HG02678 (cell line): ENCODE data around the gene ZNF212.
A peak's percentile ranks its signal among the peaks of the same experiment; 100 is the strongest.

Experiments
- ATAC-seq: cut with Tn5 transposase; IDR thresholded peaks from one replicate; pipeline ENCODE4 v1.9.1; 2021; ENCODE audit warnings: mild to moderate bottlenecking, moderate library complexity; ENCODE audit not compliant: unreplicated experiment

ZNF212 gene

DNA sequence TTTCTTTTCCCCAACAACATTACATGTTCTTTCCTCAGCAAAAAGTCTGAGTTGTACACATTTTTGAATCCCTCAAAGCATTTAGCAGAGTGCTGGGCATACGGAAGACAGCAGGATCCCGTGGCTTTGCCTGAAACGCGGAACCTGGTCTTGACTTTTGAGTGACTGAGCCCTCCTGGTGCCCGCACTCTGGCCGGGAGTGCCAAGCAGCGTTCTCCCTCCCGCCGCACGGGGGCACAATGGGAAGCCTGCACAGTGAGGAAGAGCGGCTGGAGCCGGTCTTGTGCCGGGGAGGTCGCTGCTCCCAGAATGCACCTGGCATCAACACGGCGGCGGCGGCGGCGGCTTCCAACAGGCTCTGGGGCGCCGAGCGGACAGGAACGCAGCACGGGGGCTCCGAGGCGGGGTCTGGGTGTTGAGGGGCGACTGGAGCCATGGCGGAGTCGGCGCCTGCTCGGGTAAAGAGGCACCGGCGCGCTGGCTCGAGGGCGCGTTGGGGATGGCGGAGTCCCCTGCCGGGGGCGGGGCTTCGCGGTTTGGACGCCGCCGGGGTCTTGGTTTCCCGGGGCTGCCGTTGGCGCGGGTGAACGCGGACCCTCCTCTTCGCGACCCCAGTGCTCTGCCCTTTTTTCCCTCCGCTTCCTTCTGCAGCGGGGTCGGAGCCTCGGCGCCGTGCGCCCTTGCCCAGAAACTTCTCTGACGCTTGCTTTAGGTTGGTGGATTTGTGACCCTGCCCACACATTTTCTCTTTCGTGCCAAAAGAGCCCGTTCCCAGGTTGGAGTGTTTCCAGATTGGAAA, at the start of gene ZNF212:
ZNF212 (plus strand) TSS at position 307 of the 799 bp plus-strand sequence; CDS start at position 435, 128 bp downstream.
- ATAC-seq: peak; percentile 100

DNA sequence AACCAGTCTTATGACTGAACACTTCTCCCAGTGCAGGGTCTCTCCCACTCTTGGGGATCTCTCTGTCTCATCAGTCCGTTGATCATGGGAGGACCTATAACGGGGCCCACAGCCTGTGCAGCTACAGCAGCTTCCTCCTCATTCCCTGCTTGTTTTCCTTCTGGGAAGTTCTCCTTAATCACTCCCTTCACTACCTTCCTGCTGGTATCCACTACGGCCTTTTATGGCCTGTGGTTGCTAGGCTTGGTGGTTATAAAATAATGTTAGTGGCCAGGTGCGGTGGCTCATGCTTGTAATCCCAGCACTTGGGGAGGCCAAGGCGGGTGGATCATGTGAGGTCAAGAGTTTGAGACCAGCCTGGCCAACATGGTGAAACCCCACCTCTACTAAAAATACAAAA, 47.6 kb upstream of the ZNF212 start:
- ATAC-seq: no peak

DNA sequence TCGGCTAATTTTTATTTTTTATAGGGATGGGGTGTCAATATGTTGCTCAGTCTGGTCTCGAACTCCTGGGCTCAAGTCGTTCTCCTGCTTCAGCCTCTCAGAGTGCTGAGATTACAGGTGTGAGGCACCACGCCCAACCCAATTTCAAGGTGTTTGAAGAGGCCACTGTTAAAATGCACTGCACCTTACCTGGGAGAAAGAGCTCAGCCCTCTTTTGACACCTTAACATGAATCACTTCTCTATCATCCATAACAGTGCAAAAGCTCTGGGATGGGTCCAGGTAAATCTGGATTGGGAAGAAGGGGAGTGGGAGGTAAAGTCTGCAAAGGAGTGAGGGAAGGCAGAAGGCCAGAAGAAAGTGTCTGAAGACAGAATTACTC, 44.7 kb upstream of the ZNF212 start:
- ATAC-seq: no peak

DNA sequence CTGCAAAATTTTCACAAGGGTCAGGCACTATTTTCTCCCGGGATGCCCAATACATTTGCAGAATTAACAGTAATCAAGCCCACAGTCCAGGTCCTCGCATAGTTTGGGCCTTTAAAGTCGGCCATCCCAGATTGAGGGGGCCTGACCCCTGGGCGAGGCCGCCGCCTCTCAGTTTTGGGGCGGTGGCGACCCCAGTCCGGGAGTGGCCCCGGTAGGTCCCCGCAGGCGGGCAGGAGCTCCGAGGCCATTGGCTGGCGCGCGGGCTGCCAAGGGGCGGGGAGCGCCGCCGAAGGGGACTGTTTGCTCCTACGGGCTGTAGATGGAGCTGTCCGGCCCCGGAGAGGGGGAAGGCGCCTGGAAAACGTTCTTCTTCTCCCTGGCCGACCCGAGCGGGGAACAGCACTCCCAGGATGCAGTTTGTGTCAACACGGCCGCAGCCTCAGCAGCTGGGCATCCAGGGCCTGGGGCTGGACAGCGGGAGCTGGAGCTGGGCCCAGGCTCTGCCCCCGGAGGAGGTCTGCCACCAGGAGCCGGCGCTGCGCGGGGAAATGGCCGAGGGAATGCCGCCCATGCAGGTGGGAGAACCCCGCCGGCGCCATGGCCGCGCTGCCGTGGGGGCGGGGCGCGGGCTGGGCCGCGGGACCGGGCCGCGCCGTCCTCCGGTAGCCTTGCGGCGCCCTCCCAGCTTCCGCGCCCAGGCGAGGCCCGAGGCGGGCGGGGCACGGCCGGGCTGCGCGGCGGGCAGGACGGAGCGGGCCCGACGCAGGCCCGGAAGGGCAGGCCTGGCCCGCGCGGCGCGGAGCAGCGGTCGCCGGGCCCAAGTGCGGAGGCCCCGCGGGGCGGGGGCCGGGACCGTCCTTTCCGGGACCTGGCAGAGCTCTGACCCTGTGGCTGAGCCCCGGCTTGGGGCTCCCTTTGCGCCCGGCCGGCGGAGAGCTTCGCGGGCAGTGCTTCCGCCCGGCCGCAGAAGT, 44.0 kb upstream of the ZNF212 start, which contains the start of gene ZNF282:
ZNF282 (plus strand) TSS at position 367 of the 971 bp plus-strand sequence; CDS start at position 411, 44 bp downstream.
- peak; percentile 89 for ATAC-seq

DNA sequence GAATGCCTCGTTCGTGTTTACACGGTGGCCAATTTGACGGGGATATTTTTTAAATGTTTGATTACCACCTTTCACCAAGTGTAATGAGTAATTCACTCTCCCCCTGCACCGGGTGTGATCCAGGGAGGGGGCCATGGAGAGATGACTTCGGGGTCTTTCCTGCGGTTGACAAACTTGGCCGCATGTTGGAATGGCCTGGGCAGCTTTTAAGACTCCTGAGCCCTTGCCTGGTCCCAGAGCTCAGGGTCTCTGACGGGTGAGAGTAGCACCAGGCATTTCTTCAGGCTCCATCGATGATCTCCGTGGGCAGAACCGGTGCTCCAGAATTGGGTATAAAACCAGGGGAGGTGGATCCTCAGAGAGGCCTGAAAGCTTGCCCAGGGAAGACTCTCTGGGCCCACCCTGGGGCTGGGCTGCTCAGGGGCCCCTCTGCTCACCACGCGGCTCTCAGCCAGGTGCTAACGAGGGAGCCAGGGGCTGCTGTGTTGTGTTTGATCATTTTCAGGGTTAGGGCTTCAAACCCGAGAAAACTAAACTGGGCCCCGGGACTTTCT, 43.2 kb upstream of the ZNF212 start:
- peak; percentile 8 for ATAC-seq

DNA sequence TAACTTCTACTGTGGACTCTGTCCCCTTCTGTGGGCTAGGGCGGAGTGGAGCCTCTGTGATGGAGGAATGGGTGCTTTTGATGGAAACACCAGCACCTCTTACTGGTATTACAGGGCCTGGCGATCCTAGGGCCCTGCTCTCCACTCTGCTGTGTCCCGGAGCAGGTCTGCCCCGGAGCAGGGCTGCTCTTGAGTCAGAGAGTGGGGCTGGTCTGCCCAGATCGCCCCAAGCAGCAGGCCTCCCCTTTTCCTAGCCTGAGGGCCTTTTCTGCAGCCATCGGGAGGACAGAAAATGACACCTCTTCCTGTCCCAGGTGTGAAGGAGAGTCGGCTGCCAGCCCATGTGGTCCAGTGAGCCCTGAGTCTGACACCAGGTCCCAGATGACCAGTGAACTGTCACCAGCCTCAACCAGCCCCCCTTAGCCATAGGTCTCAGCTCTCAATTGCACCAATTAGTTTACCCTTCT, 42.7 kb upstream of the ZNF212 start:
- peak; percentile 12 for ATAC-seq

DNA sequence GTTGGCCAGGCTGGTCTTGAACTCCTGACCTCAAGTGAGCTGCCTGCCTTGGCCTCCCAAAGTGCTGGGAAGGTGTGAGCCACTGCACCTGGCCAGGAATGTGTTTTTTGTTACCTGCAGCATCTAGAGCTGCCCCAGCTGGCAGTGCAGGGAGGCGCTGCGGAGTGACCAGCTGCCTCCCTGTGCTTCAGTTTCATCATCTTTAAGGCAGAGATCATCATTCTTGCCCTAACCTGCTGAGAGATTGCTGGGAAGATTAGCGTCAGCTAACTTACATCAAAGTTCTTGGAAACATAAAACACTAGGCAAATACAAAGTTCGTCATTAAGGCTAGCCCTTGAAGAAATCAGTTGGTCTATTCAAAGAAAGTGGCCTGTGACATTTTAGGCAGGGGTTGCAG, 41.8 kb upstream of the ZNF212 start:
- ATAC-seq: no peak

DNA sequence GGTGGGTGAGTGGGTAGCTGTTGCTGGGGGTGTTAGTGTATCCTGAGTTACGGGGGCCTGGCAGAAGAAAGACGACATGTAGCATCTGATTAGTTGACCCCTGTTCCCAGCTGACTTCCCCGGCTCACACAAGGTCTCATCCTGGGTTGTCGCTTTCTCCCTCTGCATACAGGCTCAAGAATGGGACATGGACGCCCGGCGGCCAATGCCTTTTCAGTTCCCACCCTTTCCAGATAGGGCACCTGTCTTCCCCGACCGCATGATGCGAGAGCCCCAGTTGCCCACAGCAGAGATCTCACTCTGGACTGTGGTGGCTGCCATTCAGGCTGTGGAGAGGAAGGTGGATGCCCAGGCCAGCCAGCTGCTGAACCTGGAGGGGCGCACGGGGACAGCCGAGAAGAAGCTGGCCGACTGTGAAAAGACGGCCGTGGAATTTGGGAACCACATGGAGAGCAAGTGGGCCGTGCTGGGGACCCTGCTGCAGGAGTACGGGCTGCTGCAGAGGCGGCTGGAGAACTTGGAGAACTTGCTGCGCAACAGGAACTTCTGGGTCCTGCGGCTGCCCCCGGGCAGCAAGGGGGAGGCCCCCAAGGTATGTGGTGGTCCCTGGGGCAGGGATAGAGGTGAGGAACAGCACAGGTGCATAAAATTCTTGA, 41.2 kb upstream of the ZNF212 start:
- no peak for ATAC-seq

DNA sequence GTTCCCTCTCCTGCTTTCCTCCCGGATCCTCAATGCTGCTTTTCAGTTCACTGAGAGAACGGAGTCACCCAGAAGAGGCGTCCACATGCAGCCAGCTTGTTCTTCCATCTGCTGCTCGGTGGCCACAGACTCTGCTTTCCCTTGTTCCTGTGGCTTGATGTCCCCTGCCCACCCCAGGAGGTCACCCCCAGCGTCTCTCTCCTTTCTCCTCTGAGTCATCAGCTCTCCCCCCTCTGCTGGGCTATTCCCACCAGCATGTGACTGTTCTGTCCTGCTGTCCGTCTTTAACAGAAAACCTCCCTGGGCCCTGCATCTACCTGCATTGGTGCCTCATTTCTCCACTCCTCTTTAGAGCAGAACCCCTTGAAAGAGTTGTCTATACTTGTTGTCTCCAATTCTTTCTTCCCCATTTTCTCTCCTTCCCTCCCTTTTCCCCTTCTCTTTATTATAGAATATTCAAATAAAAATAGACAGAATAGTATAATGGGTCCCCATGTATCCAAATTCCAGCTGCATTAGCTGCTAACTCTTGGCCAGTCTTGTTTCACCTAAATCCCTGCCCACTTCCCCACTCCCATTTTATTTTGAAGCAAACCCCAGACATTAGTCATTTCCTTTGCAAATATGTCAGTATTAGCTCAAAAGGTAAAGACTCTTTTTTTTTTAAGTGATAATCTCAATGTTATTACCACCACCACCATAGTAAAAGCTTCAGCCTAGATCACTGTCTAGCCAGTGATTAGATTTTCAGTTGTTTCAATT, 40.0 kb upstream of the ZNF212 start:
- no peak for ATAC-seq

DNA sequence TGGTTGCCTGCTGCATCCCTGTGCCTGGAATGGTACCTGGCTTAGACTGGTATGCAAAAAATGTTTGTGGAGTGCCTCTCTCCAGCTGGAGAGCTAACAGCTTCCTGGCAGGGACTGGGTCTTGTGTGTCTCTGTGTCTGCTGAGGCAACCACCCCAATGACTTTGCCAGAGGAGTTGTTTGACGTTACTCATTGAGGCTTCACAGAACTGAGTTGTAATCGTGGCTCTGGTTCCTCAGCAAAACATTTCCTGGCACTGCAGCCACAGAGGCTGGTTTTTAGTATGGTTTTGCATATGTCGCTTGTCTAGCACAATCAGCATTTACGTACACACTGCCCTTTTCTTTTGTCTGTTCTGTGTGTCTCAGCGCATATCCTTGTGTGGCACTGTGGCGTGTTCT, 36.6 kb upstream of the ZNF212 start:
- ATAC-seq: no peak

DNA sequence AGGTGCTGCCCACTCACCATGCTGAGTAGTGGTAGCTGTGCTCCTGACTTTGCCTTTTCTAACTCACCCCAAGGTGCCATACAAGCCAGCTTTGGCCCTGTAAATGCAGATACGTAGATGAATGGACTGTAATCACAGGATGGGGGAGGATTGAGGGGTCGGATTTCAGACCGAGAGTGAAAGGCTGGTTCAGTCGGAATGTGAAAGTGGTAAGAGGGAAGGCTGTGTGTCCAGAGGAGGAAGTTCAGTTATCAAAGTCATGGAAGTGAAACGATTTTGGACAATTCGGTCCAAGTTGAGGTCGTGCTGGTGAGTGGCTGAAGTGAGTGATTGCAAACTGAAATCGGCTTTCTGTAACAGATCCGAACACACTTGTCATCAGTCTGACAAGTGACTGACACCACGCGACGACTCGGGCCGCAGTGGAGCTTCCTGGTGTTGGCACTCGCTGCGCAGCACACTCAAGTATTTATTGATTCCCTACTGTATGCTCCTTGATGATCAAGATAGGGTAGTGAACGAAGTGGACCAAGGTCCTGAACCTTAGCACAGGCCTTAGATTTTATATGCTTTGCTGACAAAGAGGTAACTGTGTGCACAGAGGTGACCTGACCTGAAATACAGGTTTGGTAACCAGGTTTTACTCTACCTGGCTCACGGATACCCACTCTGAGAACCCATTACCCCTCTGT, 33.6 kb upstream of the ZNF212 start:
- ATAC-seq: no peak

DNA sequence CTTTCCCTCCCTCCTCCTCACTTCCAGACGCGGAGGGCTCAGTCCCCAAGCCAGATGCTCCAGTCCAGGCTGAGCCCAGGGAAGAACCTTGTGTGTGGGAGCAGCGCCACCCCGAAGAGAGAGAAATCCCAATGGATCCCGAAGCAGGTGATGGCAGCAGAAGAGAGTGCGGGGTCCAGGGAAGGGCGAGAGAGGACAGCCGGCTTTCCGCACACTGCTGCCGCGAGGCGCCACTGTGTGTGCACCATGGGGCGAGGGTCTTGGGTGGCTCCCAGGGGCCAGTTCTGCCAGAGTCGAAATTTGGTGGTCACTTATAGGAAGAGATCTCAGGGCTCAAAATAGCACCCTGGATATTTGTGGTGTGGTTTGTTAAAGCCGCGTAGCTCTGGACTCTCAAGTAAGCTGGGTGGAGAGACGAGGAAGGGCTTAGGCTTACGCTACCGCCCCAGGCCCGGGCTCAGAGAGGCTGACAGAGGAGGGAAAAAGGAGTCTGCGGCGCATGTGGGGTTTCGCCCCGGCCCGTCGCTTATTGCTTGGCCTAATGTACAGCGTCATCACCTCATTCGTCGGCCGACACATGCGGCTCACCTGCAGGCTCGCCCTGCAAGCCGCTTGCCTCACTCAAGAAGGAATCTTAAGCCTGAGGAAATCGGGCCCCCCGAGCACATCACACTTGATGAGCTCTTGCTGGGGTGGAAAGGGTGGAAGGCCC, 32.0 kb upstream of the ZNF212 start:
- ATAC-seq: no peak

DNA sequence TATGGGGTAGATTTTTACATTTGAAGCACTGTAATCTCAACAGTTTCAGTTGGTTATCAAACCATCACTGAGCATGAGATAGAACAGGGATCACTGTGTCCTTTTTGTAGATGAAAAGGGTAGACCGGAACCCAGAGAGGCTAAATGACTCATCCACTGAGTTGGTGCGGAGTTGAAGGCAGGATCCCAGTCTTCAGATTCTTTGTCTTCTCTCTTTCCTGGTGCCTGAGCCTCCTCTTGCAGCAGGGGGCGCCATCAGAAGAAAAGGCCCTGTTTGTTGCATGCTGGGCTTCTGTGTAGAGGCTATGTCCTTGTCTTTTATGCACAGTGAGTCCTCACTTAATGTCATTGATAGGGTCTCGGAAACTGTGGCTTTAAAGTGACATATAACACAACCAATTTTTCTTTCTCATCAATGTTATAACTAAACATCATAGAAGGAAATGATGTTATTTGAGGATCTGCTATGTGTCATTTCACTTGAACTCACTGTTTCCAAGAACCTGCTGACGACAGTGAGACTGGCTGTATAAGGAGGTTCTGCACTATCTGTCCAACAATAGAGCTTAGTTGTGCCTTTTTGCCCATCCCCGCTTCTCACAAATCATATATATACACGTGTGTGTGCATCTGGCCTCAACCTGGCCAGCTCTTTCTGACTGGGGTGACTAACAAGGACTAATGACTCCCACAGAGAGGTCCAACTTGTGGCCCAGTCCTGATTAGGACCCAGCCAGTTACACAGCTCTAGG, 29.8 kb upstream of the ZNF212 start:
- no peak for ATAC-seq

DNA sequence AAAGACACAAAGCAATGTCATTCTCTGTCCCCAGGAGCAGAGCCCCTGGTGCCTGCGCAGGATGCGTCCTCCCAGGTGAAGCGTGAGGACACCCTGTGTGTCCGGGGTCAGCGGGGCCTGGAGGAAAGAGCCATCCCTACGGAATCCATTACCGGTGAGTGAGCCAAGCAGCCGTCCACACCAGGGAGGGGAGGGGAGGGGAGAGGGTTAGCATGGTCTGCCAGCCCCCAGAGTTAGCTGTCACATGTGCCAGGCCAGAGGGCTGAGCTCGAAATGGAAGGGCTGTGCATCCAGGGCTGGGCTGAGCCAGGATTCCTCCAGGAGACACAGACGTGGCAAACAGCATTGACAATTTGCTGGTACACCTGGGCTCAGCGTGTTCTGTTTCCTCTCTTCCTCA, 28.9 kb upstream of the ZNF212 start:
- no peak for ATAC-seq

DNA sequence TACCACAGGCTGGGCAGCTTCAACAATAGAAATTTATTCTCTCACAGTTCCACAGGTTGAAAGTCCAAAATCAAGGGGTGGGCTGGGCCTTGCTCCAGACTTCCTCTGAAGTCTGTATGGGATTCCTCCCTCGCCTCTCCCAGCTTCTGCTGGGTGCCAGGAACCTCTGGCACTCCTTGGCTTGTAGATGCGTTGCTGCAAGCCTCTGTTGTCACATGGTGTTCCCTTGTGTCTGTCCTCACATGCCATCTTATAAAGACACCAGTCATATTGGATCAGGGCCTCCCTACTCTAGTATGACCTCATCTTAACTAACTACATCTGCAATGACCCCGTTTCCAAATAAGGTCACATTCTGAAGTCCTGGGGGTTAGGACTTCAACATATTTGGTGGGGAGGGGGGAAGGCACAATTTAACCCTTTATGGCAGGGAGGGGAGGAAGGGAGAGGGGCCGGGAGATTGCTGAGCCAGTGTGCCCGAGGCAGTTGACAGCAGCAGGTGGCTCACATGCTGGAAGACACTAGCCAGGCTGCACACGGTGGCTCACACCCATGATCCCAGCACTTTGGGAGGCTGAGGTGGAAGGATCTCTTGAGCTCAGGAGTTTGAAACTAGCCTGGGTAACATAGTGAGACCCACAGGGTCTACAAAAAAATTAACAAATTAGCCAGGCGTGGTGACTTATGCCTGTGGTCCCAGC, 25.3 kb upstream of the ZNF212 start:
- ATAC-seq: no peak

DNA sequence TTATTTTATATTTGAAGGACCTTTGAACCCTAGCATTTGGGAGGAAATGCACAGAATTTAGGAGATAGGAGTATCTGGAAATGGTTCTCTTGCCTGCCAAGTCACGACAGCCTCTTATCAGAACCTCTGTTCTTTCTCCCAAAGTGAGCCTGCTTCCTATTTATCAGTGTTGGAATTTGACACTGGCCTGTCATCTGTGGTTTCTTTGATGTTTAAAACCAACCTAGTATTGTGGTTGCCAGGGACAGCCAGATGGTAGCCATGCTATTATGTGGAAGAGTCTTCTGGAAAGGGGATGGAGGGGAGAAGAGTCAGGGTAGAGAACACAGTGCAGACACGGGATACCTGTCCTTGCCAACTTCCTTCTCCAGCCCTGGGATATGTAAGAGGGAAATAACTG, 23.0 kb upstream of the ZNF212 start:
- no peak for ATAC-seq

DNA sequence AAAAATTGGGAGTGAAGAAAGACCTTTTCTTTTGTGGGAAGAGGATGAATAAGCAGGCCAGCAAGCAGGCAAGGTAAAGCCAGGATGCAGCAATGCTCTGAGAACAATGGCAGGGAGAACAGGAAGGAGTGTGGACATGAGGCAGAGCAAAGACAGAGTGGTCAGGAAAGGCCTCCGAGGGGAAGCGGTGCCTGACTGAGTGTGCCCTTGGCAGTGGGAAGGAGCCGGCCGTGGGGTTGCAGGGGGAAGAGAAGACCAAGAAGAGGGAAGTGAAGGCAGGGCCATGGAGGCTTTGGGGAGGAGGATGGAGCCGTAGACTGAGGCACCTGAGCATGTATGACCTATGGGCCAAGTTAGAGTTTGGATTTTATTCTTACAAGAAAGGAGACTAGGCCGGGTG, 21.9 kb upstream of the ZNF212 start:
- ATAC-seq: no peak
